Activated B cell treated with CpG ODN at 0.5 μM for 24 hours (primary cell): ENCODE measurements around the gene SELENBP1. TPM values are rescaled to one million over a fixed set of nuclear protein-coding genes. Genes with fewer than 3 reads are reported as not detected.
"Not testable (repeated sequence)": the region's sequence is repeated elsewhere in the genome, so short reads cannot be mapped to it uniquely, and the experiment has no call there.

Source experiments
- ATAC-seq: fragments of 200-7000 bp; cut with Tn5 transposase; one replicate; pipeline ENCODE4 v1.10.0; 2021; ENCODE audit warnings: low read depth, mild to moderate bottlenecking, moderate library complexity
- CTCF ChIA-PET: fragments of 350-600 bp; sonication (Branson Sonifier 250); formaldehyde crosslinking; loops from one replicate; lab custom pipeline; 2021; ENCODE audit warnings: antibody characterized with exemption; lab: Charles Lee
- POLR2A ChIA-PET: fragments of 350-600 bp; sonication (Branson Sonifier 250); formaldehyde crosslinking; loops from one replicate; lab custom pipeline; 2021; ENCODE audit warnings: antibody characterized with exemption; lab: Charles Lee
- DNase-seq: peaks from one replicate; pipeline ENCODE4 v3.0.0; 2022
- H3K27ac Mint-ChIP-seq: one replicate; pipeline ENCODE4 v1.8.0; 2020; ENCODE audit warnings: mixed read lengths
- H3K27me3 Mint-ChIP-seq: one replicate; pipeline ENCODE4 v1.8.0; 2021; ENCODE audit warnings: mixed read lengths
- H3K36me3 Mint-ChIP-seq: one replicate; pipeline ENCODE4 v1.8.0; 2021; ENCODE audit warnings: low read depth, mixed read lengths
- H3K4me1 Mint-ChIP-seq: one replicate; pipeline ENCODE4 v1.8.0; 2021; ENCODE audit warnings: mixed read lengths
- H3K4me3 Mint-ChIP-seq: one replicate; pipeline ENCODE4 v1.8.0; 2020; ENCODE audit warnings: mild to moderate bottlenecking, mixed read lengths
- H3K9me3 Mint-ChIP-seq: one replicate; pipeline ENCODE4 v1.8.0; 2020; ENCODE audit warnings: mixed read lengths
- intact Hi-C: fragments of 100-400 bp; cut with micrococcal nuclease; formaldehyde crosslinking; loops from one replicate; pipeline ENCODE4 v1.15.1; 2024
- total RNA-seq: library from RNA; stranded (reverse); gene quantifications from 2 replicates; pipeline ENCODE4 v1.2.3, GENCODE V29; 2022
- TF ChIP-seq, protein P1 (sequence below): fragments of 200-600 bp; IDR thresholded peaks from one replicate; pipeline ENCODE4 v1.8.0; 2022; ENCODE audit warnings: antibody characterized with exemption, mild to moderate bottlenecking

Gene SELENBP1
- total RNA-seq, 1 donor from 2014 or later, result not detected

DNA sequence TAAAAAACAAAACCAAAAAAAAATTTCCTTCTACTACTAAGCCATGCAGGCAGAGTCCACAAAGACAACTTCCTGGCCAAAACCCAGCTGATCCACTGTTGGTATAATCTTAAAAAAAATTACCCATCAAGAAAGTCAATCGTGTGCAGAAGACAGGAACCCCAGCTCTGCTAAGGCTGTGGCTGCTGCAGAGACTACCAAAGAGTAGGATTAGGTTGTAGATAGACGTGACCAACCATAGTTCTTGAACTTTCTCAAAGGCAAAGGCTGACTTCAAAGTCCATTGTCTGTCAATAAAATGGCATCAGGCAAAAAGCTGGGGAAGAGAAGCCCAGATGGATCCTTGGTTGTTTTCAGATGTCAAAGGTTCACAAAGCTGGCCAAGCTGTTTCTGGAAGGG lies 30.3 kb upstream of the SELENBP1 start:
- ATAC-seq (no peak), DNase-seq (no peak)
- Mint-ChIP-seq H3K36me3 (peaks cover 77% of the 10 kb centered on the region), H3K9me3 (no peaks in the 10 kb centered on the region), H3K27me3 (no peaks in the 10 kb centered on the region), H3K4me1 (peaks cover 31% of the 10 kb centered on the region), H3K27ac (no peak overlapping the region), H3K4me3 (no peak overlapping the region)
- TF ChIP-seq, protein P1, sequence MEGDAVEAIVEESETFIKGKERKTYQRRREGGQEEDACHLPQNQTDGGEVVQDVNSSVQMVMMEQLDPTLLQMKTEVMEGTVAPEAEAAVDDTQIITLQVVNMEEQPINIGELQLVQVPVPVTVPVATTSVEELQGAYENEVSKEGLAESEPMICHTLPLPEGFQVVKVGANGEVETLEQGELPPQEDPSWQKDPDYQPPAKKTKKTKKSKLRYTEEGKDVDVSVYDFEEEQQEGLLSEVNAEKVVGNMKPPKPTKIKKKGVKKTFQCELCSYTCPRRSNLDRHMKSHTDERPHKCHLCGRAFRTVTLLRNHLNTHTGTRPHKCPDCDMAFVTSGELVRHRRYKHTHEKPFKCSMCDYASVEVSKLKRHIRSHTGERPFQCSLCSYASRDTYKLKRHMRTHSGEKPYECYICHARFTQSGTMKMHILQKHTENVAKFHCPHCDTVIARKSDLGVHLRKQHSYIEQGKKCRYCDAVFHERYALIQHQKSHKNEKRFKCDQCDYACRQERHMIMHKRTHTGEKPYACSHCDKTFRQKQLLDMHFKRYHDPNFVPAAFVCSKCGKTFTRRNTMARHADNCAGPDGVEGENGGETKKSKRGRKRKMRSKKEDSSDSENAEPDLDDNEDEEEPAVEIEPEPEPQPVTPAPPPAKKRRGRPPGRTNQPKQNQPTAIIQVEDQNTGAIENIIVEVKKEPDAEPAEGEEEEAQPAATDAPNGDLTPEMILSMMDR, result no peak
- ChIA-PET CTCF (interaction anchor here (0.8 to 0.9 kb wide), 2 partner anchors 62 to 102 kb away, joined by 4 read pairs; no protein-coding TSS in a partner anchor), POLR2A (interaction anchor here (0.5 to 0.6 kb wide), 3 partner anchors 128 to 1062 kb away, joined by 3 to 5 read pairs (median 5); no protein-coding TSS in a partner anchor)
- intact Hi-C loops, result no loop called here

DNA sequence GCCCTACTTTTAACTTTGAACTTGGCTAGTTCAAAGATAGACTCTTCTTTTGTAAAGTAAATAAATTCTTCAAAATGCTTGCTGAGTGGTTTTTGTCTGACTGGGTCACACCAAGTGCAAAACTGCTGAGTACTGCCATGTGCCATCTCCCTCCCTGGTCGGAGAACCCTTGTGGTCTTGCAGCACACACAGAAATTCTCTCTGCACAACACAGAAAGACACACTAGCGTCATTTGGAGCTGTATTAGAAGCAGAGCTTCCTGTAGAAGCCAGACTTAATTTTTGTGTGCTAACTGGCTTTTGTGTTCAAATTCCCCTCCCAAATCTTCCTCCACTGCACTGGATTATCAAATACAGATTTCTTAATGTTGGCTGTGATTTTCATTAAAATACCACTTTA lies 29.4 kb upstream of the SELENBP1 start:
- CTCF ChIA-PET, result interaction anchor here (2.2 kb wide), 1 partner anchor 101 kb away, joined by 5 read pairs; no protein-coding TSS in a partner anchor
- Mint-ChIP-seq H3K36me3 (peaks cover 69% of the 10 kb centered on the region), H3K9me3 (no peaks in the 10 kb centered on the region), H3K27me3 (no peaks in the 10 kb centered on the region), H3K4me3 (peak overlapping the region; percentile 28), H3K4me1 (peaks cover 31% of the 10 kb centered on the region), H3K27ac (peak overlapping the region; percentile 50)
- intact Hi-C loops, result no loop called here
- DNase-seq (no peak), ATAC-seq (no peak)
- POLR2A ChIA-PET, result no interaction called here
- TF ChIP-seq, protein P1, result no peak

DNA sequence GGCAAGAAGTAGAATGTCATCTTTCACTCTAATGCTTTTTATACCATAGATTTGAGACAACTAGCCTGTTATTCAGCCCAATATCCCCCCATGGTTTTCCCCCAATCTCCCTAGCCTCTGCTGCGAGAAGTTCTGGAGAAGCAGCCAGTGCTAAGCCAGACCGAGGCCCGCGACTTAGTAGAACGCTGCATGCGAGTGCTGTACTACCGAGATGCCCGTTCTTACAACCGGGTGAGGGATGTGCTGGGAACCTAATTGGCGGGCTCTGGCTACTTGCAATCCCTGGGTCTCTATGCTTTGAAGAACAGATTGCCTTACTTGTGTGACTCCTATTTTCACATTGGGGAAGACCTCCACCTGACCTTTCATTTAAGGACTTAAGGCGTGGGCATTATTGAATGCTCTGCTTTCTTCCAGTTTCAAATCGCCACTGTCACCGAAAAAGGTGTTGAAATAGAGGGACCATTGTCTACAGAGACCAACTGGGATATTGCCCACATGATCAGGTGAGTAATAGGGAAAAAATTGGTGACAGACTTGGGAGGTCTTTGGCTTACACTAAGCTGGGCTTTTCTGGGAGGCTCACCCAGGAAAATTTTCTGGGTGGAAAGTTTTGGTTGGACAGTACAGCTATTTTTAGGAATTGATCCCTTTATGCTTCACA lies 28.8 kb upstream of the SELENBP1 start:
- peaks cover 64% of the 10 kb centered on the region for H3K36me3 Mint-ChIP-seq
- H3K27me3 Mint-ChIP-seq, result no peaks in the 10 kb centered on the region
- TF ChIP-seq, protein P1, result no peak
- H3K27ac Mint-ChIP-seq, result peak overlapping the region; percentile 98
- ATAC-seq (no peak), DNase-seq (no peak)
- CTCF ChIA-PET, result interaction anchor here (0.9 to 2.2 kb wide), 3 partner anchors 61 to 100 kb away, joined by 3 to 5 read pairs (median 5); no protein-coding TSS in a partner anchor
- H3K4me1 Mint-ChIP-seq, result peaks cover 31% of the 10 kb centered on the region
- POLR2A ChIA-PET, result interaction anchor here (0.6 to 5.7 kb wide), 3 partner anchors 52 to 1079 kb away, joined by 3 to 61 read pairs (median 9); partner anchors contain the start of genes RFX5 and ZNF687
- H3K4me3 Mint-ChIP-seq, result peak overlapping the region; percentile 89
- intact Hi-C loops, result no loop called here
- no peaks in the 10 kb centered on the region for H3K9me3 Mint-ChIP-seq

DNA sequence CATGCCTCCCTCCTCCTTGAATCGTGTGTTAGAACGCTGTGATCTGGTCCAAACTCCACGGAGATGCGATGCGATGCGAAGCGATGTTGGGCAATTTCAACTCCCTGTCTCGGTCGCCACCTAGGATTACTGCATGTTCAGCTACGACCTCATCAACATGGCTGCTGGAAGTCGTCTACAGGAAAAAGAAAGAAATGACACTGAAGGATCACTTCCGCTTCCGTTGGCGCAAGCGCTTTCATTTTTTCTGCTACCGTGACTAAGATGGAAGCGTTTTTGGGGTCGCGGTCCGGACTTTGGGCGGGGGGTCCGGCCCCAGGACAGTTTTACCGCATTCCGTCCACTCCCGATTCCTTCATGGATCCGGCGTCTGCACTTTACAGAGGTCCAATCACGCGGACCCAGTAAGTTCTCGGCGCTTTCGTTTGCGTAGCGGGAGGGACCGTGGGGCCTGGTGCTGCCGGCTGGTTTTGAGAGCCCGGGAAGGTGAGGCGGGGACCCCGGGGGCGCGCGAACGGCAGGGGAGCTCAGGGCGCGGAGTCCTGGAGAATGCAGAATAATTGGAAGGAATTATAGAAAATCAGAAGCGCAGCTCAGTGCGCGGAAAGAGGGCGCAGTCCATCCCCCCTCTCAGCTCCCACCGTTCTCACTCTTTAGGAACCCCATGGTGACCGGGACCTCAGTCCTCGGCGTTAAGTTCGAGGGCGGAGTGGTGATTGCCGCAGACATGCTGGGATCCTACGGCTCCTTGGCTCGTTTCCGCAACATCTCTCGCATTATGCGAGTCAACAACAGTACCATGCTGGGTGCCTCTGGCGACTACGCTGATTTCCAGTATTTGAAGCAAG lies 27.0 kb upstream of the SELENBP1 start, which contains the start of gene PSMB4:
PSMB4 (plus strand) TSS at position 250 of the 848 bp plus-strand sequence; CDS start at position 265, 15 bp downstream.
- ATAC-seq, result peak; percentile 90
- Mint-ChIP-seq H3K36me3 (peaks cover 47% of the 10 kb centered on the region), H3K4me3 (peak within 1 kb of the TSS; percentile 89), H3K27me3 (no peaks in the 10 kb centered on the region), H3K4me1 (peaks cover 31% of the 10 kb centered on the region), H3K9me3 (no peaks in the 10 kb centered on the region), H3K27ac (peak within 1 kb of the TSS; percentile 98)
- TF ChIP-seq, protein P1, result no peak
- POLR2A ChIA-PET, result interaction anchor here (0.7 to 5.7 kb wide), 26 partner anchors 8 to 1166 kb away, joined by 3 to 61 read pairs (median 4); partner anchors contain the start of genes PI4KB, POGZ, PSMD4 and RFX5
- peak; percentile 65 for DNase-seq
- CTCF ChIA-PET, result interaction anchor here (0.6 to 2.4 kb wide), 4 partner anchors 59 to 99 kb away, joined by 3 to 14 read pairs (median 6); partner anchors contain the start of gene PI4KB
- intact Hi-C loops, result loop anchor here (1.0 kb wide), 7 partner anchors 52 to 201 kb away; partner anchors contain the start of genes PI4KB, PIP5K1A, PSMD4 and RFX5

DNA sequence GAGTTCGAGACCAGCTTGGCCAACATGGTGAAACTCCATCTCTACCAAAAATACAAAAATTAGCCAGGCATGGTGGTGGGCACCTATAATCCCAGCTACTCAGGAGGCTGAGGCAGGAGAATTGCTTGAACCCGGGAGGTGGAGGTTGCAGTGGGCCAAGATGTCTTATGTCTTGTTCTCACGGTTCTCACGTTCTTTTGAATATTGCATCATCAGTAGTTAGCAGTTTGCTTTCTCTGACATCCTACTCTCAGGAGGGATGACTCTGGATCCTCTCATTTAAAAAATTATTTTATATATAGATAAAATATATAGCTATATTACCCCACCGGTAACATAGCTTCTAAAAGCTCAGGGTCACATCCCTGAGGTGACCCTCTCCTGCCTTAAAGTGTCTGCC lies 23.8 kb upstream of the SELENBP1 start:
- DNase-seq, H3K4me3 Mint-ChIP-seq, H3K27me3 Mint-ChIP-seq, H3K9me3 Mint-ChIP-seq, ATAC-seq, CTCF ChIA-PET, H3K27ac Mint-ChIP-seq, intact Hi-C loops: not testable (repeated sequence)
- peaks cover 28% of the 10 kb centered on the region for H3K4me1 Mint-ChIP-seq
- peaks cover 20% of the 10 kb centered on the region for H3K36me3 Mint-ChIP-seq
- POLR2A ChIA-PET, result interaction anchor here (0.7 to 5.7 kb wide), 2 partner anchors 47 to 69 kb away, joined by 3 to 61 read pairs; partner anchors contain the start of genes PI4KB and RFX5
